Measurements from ENCODE around the gene CRYBG1. TPM values are rescaled to one million over a fixed set of nuclear protein-coding genes. Genes with fewer than 3 reads are reported as not detected.

The CRYBG1 gene
- total RNA-seq, 2 experiments from 2014 or later, result 34.9 to 36.8 TPM

DNA sequence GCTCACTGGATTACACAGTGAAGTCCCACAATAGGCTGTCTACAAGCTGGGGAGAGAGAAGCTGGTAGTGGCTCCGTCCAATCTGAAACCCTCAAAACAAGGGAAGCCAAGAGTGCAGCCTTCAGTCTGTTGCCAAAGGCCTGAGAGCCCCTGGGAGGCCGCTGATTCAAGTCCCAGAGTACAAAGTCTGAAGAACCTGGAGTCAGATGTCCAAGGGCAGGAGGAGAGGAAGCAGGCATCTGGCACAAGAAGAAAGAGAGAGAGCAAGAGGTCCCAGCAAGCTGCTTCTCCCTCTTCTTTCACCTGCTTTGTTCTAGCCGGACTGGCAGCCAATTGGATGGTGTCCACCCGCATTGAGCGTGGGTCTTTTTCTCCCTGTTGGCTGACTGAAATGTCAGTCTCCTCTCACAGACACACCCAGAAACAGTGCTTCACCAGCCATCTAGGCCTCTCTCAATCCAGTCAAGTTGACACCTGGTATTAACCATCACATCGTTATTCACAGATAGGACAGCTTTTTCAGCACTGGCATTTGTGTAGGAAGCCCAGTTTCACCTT is 51.2 kb downstream of the CRYBG1 start:
- H3K27me3 Mint-ChIP-seq (ENCODE audit: low read depth), result peaks cover 58% of the 10 kb centered on the region
- H3K9me3 Mint-ChIP-seq (ENCODE audit: insufficient read depth), result no peaks in the 10 kb centered on the region

DNA sequence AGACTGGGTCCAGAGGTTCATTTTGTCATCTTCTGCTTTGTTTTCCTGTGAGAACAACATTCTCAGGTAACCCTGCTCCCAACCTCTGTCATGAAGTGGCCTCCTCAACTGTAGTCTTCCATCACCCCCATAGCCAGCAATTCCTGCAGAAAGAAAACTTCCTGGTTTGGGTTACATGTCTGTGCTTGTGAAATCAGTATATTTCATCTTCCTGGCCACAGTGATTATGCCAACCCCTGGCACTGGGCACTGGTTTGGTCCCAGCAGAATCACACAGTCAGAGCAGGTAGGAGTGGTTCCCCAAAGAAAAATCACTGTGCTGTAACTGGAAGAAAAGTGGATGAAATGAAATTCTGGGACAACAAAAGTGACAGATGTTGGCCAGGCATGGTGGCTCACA is 52.5 kb downstream of the CRYBG1 start:
- Mint-ChIP-seq H3K27ac (no peak overlapping the region), H3K9me3 (ENCODE audit: insufficient read depth) (no peaks in the 10 kb centered on the region), H3K36me3 (ENCODE audit: low read depth) (no peaks in the 10 kb centered on the region), H3K27me3 (ENCODE audit: low read depth) (peaks cover 55% of the 10 kb centered on the region), H3K4me1 (ENCODE audit: low read depth) (no peaks in the 10 kb centered on the region), H3K4me3 (no peak overlapping the region)
- ChIA-PET POLR2A (no interaction called here), CTCF (no interaction called here)
- ATAC-seq (no peak), DNase-seq (no peak)

More for the DNA sequence above, 51.2 kb downstream of the CRYBG1 start:
- POLR2A ChIA-PET, result no interaction called here
- DNase-seq, result no peak
- Mint-ChIP-seq H3K4me3 (no peak overlapping the region), H3K4me1 (ENCODE audit: low read depth) (no peaks in the 10 kb centered on the region), H3K36me3 (ENCODE audit: low read depth) (peaks cover 3% of the 10 kb centered on the region), H3K27ac (no peak overlapping the region)
- CTCF ChIA-PET, result interaction anchor here (1.2 kb wide), 1 partner anchor 72 kb away, joined by 4 read pairs; no protein-coding TSS in a partner anchor
- no peak for ATAC-seq

DNA sequence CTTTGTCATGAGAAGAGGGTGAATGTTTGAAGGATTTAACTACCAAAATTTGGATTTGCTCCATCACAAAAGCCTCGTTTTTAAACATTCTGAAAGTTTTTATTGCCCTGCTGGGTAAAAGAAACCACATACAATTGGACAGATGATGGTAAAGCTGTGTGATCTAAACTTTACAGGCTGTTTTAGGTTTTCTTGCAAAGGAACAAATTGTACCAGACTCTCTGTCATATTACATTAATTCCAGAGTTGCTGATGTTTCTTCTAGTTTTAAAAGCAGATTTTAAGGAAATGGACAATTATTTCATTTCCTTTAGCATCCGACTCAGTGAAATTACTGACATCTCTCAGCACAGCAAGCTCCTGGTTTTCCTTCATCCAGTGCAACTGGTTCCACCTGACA is 53.2 kb downstream of the CRYBG1 start:
- Mint-ChIP-seq H3K27ac (no peak overlapping the region), H3K27me3 (ENCODE audit: low read depth) (peaks cover 52% of the 10 kb centered on the region)
- POLR2A ChIA-PET, result no interaction called here

DNA sequence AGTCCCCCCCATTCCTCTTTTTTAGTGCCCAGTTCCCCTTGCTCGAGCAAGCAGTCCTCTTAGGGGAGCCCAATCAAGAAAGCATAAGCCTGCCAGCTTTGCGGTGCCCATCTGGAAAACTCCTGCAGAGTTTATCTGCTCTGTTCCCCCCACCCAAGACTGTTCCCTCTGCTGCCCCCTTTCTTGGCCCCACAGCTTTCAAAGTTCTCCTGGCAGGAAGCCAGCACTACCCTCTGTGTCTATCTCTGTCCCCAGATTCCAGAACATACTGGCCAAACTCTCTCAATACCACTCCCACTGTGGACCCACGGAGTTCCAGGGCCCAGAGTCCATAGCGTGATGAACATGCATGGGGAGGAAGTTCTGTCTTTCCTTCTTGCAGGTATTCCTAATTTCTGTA is 55.4 kb downstream of the CRYBG1 start:
- Mint-ChIP-seq H3K27me3 (ENCODE audit: low read depth) (peaks cover 41% of the 10 kb centered on the region), H3K4me1 (ENCODE audit: low read depth) (no peaks in the 10 kb centered on the region), H3K9me3 (ENCODE audit: insufficient read depth) (no peaks in the 10 kb centered on the region), H3K4me3 (no peak overlapping the region), H3K27ac (no peak overlapping the region), H3K36me3 (ENCODE audit: low read depth) (no peaks in the 10 kb centered on the region)
- ChIA-PET POLR2A (interaction anchor here (0.6 kb wide), 1 partner anchor 60 kb away, joined by 6 read pairs; no protein-coding TSS in a partner anchor), CTCF (no interaction called here)
- DNase-seq (no peak), ATAC-seq (no peak)

More for the DNA sequence above, 53.2 kb downstream of the CRYBG1 start:
- DNase-seq (no peak), ATAC-seq (no peak)
- Mint-ChIP-seq H3K36me3 (ENCODE audit: low read depth) (no peaks in the 10 kb centered on the region), H3K9me3 (ENCODE audit: insufficient read depth) (no peaks in the 10 kb centered on the region), H3K4me1 (ENCODE audit: low read depth) (no peaks in the 10 kb centered on the region), H3K4me3 (no peak overlapping the region)
- CTCF ChIA-PET, result no interaction called here

DNA sequence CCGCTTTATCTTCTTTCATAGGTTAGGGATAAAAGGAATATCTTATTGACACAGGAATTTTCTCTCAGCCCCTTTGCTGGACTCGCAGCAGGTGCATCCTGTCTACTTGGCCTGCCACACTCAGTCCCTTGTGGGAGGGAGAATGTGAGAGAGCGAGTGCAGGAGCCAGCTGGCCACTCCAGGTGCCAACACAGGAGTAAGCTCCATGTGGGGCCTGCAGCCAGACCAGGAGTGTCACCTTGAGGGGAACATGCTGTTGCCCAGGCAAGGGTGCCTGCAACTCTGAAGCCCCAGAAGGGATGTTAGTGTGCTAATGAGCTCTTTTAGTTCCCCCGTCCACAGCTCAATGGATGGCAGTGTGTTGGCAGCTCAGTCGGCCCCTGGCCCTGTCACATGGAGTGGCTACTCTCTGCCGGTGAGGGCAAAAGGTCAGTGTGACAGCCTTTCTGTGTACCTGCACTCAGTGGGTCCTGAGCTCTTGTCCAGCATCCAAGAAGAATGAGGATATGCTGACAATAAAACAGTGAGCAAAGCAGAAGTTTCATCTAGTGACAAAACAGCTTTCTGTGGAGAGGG is 57.1 kb downstream of the CRYBG1 start:
- Mint-ChIP-seq H3K4me3 (no peak overlapping the region), H3K9me3 (ENCODE audit: insufficient read depth) (no peaks in the 10 kb centered on the region), H3K36me3 (ENCODE audit: low read depth) (no peaks in the 10 kb centered on the region), H3K27ac (no peak overlapping the region), H3K27me3 (ENCODE audit: low read depth) (peaks cover 41% of the 10 kb centered on the region), H3K4me1 (ENCODE audit: low read depth) (no peaks in the 10 kb centered on the region)
- ATAC-seq (no peak), DNase-seq (no peak)
- ChIA-PET POLR2A (no interaction called here), CTCF (interaction anchor here (1.2 kb wide), 1 partner anchor 191 kb away, joined by 4 read pairs; no protein-coding TSS in a partner anchor)

DNA sequence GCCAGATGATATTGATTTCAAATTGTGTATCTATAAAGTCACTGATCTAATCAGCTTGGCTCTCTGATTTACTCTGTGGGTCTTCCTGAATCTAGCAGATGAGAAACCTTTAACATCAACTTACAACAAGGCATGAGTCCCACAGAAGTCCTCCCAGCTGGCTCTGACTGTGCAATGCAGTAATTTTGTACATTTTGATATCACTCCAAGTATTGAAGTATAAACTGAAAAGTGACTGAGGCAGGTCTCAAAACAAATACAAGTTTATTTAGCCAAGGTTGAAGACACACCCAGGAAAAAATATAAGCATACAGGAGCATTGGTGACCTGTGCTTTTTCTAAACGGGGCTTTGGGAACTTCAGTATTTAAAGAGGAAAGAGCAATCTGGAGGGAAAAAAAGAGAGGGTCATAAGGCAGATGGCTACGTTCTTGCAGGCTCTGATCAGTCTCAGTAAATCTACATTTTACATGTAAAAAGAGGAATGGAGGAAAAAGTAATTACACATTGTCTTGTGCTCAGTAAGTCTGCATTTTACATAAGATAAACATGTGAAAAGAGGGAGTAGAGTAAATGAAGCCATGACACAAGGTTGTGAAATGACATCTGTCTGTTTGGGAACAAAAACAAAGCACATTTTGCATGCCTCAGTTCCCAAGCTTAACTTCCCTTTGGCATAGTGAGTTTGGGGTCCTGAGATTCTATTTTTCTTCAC is 59.5 kb downstream of the CRYBG1 start:
- DNase-seq (no peak), ATAC-seq (no peak)
- no peaks in the 10 kb centered on the region for H3K4me1 Mint-ChIP-seq (ENCODE audit: low read depth)
- H3K27ac Mint-ChIP-seq, result no peak overlapping the region
- H3K4me3 Mint-ChIP-seq, result no peak overlapping the region
- no peaks in the 10 kb centered on the region for H3K36me3 Mint-ChIP-seq (ENCODE audit: low read depth)
- H3K9me3 Mint-ChIP-seq (ENCODE audit: insufficient read depth), result no peaks in the 10 kb centered on the region
- POLR2A ChIA-PET, result no interaction called here
- CTCF ChIA-PET, result no interaction called here
- peaks cover 26% of the 10 kb centered on the region for H3K27me3 Mint-ChIP-seq (ENCODE audit: low read depth)

DNA sequence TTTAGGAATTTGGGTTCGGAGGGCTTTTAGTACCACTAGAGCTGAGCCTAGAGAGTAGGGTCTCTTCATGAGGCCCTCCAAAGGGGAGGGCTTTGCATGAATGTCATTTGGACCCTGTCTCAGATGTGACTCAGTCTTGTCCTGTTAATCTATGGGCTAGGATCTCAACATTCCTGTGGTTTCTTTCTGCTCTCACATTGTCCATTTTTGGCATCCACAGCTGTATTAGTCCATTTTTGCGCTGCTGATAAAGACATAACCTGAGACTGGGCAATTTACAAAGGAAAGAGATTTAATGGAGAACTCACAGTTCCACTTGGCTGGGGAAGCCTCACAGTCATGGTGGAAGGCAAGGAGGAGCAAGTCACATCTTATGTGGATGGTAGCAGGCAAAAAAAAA is 61.0 kb downstream of the CRYBG1 start:
- Mint-ChIP-seq H3K36me3 (ENCODE audit: low read depth) (no peaks in the 10 kb centered on the region), H3K27me3 (ENCODE audit: low read depth) (peaks cover 20% of the 10 kb centered on the region), H3K27ac (no peak overlapping the region), H3K4me3 (no peak overlapping the region), H3K9me3 (ENCODE audit: insufficient read depth) (no peaks in the 10 kb centered on the region), H3K4me1 (ENCODE audit: low read depth) (no peaks in the 10 kb centered on the region)
- ChIA-PET CTCF (interaction anchor here (0.7 kb wide), 1 partner anchor 419 kb away, joined by 3 read pairs; no protein-coding TSS in a partner anchor), POLR2A (no interaction called here)
- DNase-seq (no peak), ATAC-seq (no peak)

DNA sequence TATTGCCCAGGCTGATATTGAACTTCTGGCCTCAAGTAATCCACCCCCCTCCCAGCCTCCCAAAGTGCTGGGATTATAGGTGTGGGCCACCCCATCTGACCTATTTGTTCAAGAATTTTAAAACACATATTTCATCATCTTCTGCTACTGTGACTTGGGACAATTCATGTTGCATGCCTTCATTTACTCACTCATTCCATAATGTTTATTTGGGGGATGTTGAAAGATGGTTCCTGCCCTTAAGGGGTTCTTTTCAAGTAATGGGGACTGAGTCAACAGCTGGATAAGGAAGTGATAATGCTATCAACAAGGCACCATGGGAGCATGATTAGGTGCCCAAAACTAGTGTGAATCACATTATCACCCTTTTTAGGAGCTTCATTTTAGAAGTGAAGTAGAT is 62.0 kb downstream of the CRYBG1 start:
- Mint-ChIP-seq H3K27me3 (ENCODE audit: low read depth) (peaks cover 15% of the 10 kb centered on the region), H3K9me3 (ENCODE audit: insufficient read depth) (no peaks in the 10 kb centered on the region), H3K4me1 (ENCODE audit: low read depth) (no peaks in the 10 kb centered on the region), H3K27ac (no peak overlapping the region), H3K4me3 (no peak overlapping the region), H3K36me3 (ENCODE audit: low read depth) (no peaks in the 10 kb centered on the region)
- ATAC-seq (no peak), DNase-seq (no peak)
- POLR2A ChIA-PET, result no interaction called here
- CTCF ChIA-PET, result interaction anchor here (0.7 kb wide), 1 partner anchor 575 kb away, joined by 3 read pairs; no protein-coding TSS in a partner anchor

DNA sequence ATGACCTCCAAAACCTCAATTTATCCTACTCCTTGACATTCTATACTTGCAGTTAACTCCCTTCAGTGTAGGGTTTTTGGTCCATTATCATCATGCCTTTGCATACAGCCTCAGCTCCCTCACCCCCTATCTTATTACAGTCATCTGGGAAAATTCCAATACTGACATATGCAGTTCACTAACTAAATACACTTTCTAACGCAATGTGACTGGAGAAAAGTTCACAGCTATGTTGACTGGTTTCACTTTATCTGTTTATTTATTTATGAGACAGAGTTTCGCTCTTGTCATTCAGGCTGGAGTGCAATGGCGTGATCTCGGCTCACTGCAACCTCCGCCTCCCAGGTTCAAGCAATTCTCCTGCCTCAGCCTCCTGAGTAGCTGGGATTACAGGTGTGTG is 64.9 kb downstream of the CRYBG1 start:
- H3K27ac Mint-ChIP-seq, result no peak overlapping the region
- ChIA-PET CTCF (no interaction called here), POLR2A (no interaction called here)
- H3K36me3 Mint-ChIP-seq (ENCODE audit: low read depth), result no peaks in the 10 kb centered on the region
- DNase-seq (no peak), ATAC-seq (no peak)
- no peaks in the 10 kb centered on the region for H3K9me3 Mint-ChIP-seq (ENCODE audit: insufficient read depth)
- H3K27me3 Mint-ChIP-seq (ENCODE audit: low read depth), result peaks cover 2% of the 10 kb centered on the region
- H3K4me3 Mint-ChIP-seq, result no peak overlapping the region
- H3K4me1 Mint-ChIP-seq (ENCODE audit: low read depth), result no peaks in the 10 kb centered on the region

DNA sequence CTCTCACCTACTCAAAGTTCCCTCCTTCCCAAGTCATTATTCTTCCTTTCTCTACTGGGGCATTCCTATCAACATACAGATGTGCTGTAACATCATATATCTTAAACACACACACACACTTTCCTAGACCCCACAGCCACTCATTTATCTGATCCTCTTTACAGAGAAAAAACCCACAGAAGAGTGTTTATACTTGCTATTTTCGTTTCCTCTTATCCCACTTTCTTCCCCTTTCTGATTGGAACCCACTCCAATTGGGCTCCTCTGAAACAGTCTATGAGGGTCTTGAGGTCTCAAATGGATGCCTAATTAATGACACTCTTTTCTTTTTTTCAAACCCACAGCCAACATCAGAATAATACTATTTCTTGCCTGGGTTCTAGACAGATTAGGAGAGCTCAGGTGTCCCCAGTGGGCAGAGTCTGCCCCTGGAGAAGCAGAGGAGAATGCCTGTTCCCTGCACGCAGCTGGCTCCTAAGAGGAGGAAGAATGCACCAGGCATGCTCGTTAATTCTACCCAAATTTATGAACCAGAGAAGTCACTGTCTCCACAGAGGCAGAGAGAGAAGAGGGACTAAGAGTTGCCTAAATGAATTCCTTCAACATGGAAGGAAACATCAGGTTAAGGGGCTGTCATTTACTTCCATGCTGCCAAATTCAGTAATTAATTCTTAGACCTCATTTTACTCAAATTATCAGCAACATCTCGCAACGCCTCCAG is 65.9 kb downstream of the CRYBG1 start:
- Mint-ChIP-seq H3K27me3 (ENCODE audit: low read depth) (no peaks in the 10 kb centered on the region), H3K4me1 (ENCODE audit: low read depth) (no peaks in the 10 kb centered on the region), H3K4me3 (no peak overlapping the region), H3K9me3 (ENCODE audit: insufficient read depth) (no peaks in the 10 kb centered on the region), H3K27ac (no peak overlapping the region), H3K36me3 (ENCODE audit: low read depth) (no peaks in the 10 kb centered on the region)
- CTCF ChIA-PET, result no interaction called here
- DNase-seq (no peak), ATAC-seq (no peak)
- POLR2A ChIA-PET, result no interaction called here

DNA sequence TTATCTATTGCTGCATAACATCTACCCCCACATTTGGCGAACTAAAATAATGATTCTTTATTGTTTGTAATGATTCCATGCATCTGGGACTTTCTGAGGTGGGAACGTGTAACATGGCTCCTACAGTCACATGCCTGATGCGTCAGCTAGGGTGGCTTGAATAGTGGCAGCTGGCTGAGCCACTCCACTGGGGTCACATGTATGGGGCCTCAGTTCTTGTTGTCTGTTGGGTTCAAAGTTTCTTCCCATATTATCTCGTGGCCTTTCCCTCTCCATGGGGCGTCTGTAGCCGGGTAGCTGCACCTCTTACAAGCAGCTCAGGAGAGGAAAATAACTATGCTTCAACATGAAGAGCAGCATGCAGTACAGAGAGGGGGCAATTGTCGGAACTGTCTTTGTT is 69.9 kb downstream of the CRYBG1 start:
- Mint-ChIP-seq H3K27ac (no peak overlapping the region), H3K27me3 (ENCODE audit: low read depth) (peaks cover 2% of the 10 kb centered on the region), H3K9me3 (ENCODE audit: insufficient read depth) (no peaks in the 10 kb centered on the region), H3K4me3 (no peak overlapping the region), H3K36me3 (ENCODE audit: low read depth) (no peaks in the 10 kb centered on the region), H3K4me1 (ENCODE audit: low read depth) (no peaks in the 10 kb centered on the region)
- DNase-seq (no peak), ATAC-seq (no peak)
- ChIA-PET CTCF (no interaction called here), POLR2A (no interaction called here)

DNA sequence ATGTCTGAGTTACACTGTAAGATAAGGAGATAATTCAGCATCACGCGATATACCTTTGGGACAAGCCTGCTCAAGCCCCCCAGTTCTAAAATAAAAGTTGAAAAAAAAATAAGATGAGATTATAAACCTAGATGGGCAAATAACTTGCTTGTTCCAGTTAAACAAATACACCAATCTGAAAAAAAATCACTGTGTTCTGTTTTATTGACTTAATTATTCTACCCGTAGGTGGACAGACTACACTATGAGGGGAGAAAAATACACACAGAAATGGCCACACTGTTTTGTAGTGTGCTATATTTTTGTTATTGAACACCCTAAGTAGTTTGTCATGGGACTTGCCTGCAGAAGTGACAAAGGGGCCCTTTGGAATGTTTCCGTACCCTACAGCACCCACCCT is 70.9 kb downstream of the CRYBG1 start:
- H3K27ac Mint-ChIP-seq, result no peak overlapping the region
- H3K4me3 Mint-ChIP-seq, result no peak overlapping the region
- no peak for ATAC-seq

More for the DNA sequence above, 70.9 kb downstream of the CRYBG1 start:
- no peaks in the 10 kb centered on the region for H3K9me3 Mint-ChIP-seq (ENCODE audit: insufficient read depth)
- ChIA-PET CTCF (no interaction called here), POLR2A (no interaction called here)
- no peaks in the 10 kb centered on the region for H3K36me3 Mint-ChIP-seq (ENCODE audit: low read depth)
- H3K27me3 Mint-ChIP-seq (ENCODE audit: low read depth), result peaks cover 2% of the 10 kb centered on the region
- no peak for DNase-seq
- H3K4me1 Mint-ChIP-seq (ENCODE audit: low read depth), result no peaks in the 10 kb centered on the region
